Stimulated activated naive CD4-positive, alpha-beta T cell (primary cell): ENCODE data around the gene CD81.
A peak's percentile ranks its signal among the peaks of the same experiment; 100 is the strongest.

Experiments
- DNase-seq, 6 experiments: peaks; one replicate each; lab custom pipeline; 2025; lab: John Stamatoyannopoulos, UW

CD81 gene

DNA sequence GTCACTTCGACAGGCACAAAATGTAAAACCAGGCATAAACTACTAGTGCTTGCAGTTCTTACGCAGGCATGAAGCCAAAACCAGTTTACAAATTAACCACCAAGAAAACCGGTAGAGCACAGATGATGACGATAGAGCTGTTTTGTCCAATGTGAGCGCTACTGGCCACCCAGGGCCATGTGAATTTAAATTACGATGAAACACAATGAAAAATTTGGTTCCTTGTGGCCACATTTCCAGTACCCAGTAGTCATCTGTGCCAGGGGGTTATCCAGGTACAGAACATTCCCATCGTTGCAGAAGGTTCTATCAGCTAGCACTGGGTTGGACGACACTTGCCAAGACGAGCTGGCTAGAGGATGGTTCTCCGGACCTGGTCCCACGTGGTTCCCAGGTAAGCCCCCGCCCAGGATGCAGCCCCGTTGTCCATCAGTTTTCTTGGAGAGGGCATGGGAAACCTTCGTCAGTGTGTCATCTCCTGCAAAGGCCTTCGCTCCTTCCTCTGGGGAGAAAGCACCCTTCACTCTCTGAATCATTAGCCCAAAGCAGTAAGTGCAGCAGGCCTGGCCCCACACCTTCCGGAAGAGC lies 1.1 kb upstream of the CD81 start:
- no peak for DNase-seq

DNA sequence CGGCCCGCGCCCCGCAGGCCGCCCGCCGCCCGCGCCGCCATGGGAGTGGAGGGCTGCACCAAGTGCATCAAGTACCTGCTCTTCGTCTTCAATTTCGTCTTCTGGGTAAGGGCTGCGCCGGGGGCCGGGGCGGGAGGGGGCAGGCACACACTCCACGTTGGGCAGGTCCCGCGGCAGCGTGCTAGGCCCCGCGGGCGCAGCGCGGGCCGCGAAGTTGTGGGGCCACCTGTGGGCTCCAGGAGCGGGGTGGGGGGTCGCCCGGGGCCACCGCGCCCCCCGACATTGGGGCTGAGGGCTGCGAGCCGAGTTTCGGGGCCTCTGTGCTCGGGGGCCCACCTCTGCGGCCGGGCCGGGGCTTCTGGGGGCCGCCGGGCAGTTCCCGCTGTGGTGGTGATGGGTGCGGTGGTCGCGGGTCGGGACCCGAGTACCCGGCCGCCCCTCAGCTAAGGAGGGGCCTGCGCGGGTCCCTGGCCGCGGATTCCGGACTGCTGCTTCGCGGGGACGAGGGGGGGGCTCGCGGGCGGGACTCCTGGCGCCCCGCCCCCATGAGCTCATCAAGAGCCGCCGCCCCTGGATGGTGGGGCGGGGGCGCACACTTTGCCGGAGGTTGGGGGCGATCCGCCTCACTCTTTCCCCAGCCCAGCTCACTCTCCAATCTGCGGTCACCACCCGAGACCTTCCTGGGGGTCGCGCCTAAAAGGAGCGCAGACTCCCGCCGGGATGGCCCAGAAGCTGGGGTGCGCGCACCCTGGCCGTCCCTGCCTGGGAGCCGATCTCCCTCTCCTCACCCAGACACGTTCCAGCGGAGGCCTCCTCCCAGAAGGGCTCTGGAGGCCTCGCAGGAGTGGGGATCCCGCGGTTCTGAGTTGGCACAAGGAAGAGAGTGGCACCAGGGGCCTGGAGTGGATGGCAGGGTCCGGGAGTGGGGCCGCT lies 667 bp downstream of the CD81 start:
- DNase-seq = peak in 5 of 6 experiments; percentile 33 to 63 (median 57)

DNA sequence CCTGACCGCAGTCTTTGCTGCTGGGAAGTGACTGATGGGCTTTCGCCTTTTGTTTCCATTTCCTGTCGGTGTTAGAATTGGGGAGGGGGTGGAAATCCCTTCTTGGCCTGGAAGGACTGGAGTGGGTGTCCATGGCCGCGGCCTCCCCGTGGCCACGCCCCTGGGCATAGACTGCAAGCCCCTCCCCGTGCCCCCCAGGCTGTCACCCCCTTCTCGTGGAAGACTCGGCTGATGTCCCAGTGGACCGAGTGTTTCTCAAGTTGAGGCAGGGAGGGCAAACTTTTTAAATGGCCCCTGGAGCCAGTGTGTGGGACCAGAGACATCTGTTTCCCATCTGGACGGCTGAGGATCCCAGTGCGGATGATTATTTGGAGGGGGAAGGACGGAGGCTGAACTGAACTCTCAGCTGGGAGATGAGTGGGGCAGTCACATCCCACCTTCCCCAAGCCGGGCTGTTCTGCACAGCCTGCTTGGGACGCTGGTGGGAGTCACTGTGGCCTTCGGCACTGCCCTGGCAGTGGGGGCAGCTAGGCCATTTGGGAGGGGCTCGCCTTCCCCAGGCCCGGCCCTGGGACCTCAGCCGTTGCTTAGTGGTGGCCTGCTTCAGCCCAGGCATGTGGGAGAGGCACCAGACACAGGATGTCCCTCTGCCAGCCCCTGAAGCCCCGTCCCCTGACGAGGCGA lies 1.6 kb downstream of the CD81 start:
- no peak for DNase-seq

DNA sequence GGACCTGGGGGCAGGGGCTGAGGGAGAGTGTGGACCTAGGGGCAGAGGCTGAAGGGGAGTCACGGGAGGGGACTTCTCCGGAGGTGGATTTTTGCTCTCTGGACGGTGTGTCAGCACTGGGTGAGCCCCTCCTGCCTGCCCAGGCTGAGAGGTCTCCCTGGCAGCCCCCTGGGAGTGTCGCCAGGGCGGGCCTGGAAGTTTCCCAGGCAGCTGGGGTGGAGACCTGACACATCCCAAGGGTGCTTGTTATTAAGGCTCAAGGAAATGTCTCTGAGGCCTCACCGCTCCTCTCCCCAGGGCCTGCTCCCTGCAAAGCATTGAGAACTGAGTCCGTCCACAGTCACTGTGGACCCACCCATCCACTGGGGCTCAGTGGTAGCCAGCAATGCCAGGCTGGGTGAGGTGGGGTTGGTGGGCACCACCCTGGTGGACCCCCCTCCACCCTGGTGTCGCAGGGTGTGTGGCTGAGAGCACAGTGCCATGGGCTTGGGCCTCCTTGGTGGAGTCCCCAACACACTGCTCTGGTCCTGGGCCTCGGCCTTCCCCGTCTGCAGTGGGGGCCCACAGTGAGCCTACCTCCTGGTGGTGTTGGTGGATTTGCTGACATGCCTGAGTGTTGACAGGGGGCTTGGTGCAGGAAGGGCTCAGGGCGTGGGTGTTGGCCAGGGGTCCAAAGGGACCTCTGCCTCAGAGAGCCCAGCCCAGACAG lies 2.5 kb downstream of the CD81 start:
- DNase-seq = no peak

- DNase-seq = no peak
Observed at GRCh38 chr11:2380396-2380795, 3.3 kb downstream of the CD81 start.

GRCh38 chr11:2380807-2381350 lies 3.8 kb downstream of the CD81 start:
- no peak for DNase-seq

- no peak for DNase-seq
Observed at GRCh38 chr11:2381494-2382128, 4.5 kb downstream of the CD81 start.

DNA sequence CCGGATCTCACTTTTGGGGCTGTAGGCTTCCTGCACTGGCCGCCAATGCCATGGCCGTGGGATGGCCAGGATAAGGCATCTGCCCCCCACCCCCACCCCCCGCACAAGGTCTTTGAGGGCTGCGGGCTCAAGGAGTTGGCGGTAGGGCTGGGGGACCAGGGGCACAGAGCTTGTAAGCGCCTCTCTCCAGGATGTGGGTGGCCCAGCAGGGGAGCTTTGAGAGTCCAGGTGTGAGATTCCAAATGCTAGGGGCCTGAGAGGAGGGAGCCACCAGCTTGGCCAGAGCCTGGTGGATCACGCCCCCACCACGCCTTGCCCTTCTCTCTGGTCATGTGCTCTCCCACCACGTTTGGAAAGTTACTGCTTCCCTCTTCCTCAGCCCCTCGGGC lies 5.0 kb downstream of the CD81 start:
- DNase-seq = no peak

DNA sequence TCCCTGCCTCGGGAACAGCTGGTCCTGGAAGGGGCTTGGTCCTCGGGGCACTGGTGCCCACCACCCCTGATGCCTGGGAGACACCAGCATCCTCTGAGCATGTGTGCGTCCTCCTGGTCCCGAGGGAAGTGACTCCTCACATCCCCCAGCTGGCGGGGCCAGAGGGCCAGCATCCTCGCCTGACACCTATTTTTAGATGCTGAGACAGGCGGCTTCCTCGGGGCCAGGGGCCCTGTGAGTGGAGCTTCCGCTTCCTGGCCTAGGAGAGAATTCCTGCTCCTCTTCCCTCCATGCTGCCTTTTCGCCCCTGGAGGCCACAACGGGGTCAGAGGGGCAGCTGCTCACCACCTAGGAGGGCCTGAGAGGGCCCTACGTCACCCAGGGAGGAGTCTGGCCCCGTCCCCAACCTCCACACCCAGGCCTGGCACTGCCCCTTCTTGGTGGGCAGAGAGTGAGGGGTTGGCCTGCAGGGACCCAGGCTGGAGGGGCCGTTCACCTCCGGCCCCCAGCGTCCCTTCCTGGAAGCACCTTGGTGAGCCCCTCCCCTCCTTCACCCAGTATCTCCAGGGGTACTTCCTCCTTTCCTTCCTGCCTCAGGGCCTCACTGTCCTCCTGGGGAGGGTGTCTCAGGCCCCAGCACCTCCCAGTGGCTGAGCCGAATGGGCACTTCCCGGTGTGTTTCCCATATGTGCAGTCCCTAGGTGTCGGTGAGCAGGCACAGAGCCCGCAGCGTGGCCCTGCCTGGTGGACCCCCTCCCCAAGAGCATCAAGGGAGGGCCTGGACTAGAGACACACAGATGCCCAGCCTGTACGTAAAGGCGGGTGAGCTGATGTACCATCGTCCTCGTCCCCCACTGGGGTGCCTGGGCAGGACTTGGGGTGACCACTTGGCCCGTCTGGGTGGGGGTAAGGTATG lies 6.1 kb downstream of the CD81 start:
- no peak for DNase-seq

DNA sequence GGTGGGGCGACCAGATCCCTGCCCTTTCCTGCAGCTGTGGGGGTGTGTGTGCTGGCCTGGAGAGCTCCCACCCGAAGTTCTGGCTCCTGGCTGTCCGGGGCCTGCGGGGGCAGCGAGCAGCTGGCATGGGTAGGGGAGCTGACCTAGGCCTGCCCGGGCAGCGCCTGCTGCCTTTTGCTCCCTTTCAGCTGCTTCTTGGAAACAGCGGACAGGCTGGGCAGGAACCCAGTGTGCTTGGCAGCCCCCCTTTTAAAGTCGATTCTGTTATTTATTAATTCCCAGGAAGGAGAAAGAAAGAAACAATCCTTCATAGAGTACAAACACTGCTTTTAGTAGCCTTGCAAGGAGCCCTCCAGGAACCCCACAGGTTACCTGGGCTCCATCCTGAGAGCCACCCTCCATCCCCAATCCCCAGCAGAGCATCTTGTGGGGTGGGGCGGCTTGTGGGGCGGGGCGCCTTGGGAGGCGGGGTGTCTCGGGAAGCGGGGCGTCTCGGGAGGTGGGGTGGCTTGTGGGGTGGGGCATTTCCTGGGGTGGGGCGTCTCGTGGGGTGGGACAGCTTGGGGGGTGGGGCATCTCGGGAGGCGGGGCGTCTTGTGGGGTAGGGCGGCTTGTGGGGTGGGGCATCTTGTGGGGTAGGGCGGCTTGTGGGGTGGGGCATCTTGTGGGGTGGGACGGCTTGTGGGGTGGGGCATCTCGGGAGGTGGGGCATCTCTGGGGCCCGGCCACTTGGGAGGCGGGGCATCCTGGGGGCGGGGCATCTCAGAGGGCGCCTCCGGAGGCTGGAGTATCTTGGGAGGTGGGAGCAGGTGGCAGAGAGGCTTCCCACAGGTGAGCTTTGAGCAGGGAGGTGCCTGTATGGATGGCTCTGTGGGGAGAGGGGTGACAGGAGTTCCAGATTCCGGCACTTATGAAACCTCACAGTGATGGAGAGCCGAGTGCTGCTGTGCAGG lies 7.0 kb downstream of the CD81 start:
- DNase-seq = peak in 2 of 6 experiments; percentile 32 to 35

- no peak for DNase-seq
Observed at GRCh38 chr11:2385156-2386151, 8.3 kb downstream of the CD81 start.

DNA sequence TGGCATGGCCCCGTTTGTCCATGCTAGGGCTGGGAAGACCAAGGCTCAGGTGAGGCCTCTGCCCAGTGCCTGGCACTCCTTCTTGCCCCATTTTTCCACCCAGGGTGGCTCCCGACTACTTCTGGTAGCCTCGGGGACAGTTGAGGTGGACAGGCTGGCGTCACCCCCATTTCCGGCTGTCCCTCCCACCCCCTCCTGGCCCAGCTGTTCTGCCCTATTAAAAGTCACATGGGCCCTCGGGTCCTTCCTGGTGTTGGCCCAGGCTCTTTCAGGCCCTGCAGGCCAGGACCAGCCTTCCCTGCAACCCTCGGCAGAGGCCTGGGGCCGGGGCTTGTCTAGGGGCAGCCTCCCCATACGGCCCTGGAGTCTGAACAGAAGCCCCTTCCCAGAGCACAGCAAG lies 9.5 kb downstream of the CD81 start:
- DNase-seq = no peak

- DNase-seq = no peak
Observed at GRCh38 chr11:2387266-2387987, 10.3 kb downstream of the CD81 start.

GRCh38 chr11:2388431-2389376 lies 11.6 kb downstream of the CD81 start:
- DNase-seq = no peak

DNA sequence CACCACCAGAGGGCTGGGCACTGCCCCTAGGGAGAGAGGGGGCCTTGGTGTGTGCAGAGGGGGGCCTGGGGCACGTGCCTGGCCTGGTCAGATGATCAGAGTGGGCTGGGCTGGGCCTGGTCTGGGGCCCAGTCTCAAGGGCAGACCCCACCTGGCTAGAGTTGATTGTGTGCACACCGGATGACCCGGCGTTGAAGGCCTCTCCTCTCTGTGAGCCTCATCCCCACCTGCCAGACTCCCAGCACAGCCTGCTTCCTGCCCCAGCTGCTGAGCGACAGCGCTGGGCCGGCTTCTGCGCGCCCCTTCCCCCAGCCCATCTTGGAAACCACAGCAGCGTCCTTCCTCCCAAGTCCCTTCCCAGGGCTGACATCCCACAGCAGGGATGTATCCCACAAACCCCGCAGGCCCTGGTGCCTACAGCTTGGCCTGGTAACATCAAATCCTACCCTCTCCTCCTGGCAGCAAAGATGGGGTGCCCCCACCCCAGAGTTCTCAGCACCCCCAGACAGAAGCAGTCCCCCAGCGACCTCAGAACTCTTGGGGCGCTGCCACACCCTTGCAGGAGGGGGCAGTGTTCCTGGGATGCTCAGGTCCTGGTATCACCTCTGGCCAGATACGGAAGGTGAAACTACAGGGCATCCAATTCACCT lies 12.4 kb downstream of the CD81 start:
- DNase-seq = no peak
